Measurements from ENCODE around the gene PROSER1.
"Not testable (repeated sequence)": the region's sequence is repeated elsewhere in the genome, so short reads cannot be mapped to it uniquely, and the experiment has no call there.

The PROSER1 gene

DNA sequence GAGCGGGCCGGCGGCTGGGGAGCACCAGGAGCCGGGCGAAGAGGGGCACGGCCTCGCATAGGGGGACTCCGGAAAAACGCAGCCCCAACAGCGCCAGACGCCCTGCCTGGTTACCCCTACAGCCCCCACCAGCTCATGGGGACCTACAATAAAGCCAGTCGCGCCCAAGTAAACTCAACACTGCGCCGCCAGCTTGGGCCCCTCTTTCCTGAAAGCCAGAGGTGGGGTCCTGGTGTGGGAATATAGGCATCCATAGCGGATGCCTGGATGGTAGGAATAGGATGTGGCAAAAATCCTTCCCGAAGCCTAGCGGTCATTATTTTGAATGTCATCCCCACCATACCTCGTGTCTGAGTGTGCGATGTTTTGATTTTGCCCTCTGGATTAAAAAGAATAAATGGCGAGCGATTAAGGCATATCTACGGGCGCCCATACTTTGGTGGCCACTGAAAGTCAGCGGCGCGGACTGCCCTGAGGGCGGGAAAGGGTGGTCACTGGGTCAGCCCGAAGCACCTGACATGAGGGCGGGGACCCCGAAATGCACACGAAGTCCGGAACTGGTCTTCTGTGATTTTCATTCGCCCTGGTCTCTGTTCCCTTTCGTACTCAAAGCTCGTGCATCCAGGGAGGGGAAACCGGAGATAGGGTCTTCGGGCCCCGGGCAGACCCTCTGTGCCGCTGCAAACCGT, at the start of gene PROSER1, which contains the start of gene NHLRC3:
TSS of gene PROSER1 (minus strand) at position 210 of the 689 bp plus-strand sequence. CDS start 847 bp downstream, outside the sequence.
TSS of gene NHLRC3 (plus strand) at position 577 of the 689 bp plus-strand sequence. CDS start 184 bp downstream, outside the sequence.
- DNase-seq (ENCODE audit: low spot score) = peak; percentile 77

DNA sequence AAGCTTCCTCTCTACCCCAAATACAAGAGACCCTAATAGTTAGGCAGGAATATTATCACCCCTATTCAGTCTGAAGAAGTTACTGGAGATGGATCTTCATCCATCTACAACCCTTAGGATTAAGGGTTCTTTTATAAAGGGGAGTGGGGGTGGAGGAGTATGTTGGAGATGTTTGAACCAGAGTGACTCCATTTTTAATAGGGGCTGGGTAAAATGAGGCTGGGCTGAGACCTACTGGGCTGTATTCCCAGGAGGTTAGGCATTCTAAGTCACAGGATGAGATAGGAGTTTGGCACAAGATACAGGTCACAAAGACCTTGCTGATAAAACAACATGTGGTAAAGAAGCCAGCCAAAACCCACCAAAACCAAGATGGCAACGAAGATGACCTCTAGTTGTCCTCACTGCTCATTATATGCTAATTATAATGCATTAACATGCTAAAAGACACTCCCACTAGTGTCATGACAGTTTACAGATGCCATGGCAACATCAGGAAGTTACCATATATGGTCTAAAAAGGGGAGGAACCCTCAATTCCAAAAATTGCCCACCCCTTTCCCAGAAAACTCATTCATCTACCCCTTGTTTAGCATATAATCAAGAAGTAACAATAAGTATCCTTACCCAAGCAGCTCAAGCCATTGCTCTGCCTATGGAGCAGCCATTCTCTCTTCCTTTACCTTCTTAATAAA, 48.5 kb upstream of the PROSER1 start:
- not testable (repeated sequence) for DNase-seq (ENCODE audit: low spot score)

DNA sequence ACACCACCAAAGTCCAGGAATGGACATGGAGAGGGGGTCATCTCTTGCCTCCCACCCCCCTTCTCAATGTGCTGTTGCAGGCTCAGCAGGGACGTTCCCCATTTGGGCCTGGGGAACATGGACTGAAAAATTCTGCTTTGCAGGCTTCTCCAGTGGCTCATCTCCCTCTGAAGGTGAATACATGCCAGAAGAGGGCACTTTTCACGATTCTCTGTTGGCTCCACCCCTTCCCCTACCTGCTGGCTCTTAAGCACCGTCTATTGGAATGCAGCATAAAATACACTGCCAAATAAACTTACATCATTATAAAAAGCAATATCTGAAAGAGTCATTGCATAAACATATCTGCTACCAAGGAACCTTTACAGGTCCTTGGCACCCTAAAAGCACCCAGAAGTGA, 36.1 kb upstream of the PROSER1 start:
- DNase-seq (ENCODE audit: low spot score) = no peak

DNA sequence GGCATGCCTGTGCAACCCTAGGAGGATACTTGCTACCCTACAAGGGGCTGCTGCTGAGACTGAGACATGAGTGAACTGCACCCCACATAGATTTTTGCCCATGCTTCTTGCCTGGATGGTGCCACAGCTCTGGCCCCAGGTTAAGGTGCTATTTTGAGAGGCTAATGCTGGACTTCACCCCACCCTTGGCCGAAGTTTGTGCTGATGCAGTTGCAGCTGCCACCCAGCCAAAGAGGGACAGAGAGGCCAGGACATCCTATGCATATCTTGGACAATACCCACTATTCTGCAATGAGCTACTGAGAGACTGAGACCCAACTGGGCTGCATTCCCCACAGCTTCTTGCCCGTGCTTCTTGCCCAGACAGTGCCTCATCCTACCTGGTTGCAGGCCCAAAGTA, 35.0 kb upstream of the PROSER1 start:
- no peak for DNase-seq (ENCODE audit: low spot score)

DNA sequence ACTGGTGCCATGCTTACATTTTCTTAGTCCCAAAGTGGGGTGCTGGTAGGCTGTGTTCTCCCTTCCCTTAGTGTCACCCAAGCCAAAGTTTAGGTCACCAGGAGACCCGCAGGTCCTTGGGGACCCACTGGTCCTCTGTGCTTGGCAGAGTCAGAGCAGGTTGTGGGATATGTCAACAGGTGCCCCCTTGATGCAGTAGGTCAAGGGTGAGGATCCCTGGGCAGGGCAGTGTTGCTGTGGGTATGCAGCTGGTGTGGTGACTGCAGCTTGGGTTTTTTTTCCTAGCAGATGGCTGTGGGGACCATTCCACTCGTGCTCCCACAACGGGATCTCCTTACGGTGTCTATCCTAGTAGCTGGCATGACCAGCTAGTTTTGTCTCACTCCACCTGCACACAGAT, 24.1 kb upstream of the PROSER1 start:
- no peak for DNase-seq (ENCODE audit: low spot score)

DNA sequence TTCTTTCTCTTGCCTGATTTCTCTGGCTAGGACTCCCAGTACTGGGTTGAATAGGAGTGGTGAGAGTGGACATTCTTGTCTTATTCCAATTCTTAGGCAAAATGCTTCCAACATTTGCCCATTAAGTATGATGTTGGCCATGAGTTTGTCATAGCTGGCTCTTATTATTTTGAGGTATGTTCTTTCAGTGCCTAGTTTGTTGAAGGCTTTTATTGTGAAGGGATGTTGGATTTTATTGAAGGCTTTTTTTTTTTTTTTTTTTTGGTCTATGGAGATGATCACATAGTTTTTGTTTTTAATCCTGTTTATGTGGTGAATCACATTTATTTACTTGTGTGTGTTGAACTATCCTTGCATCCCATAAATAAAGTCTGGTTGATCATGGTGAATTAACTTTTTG, 20.2 kb upstream of the PROSER1 start:
- no peak for DNase-seq (ENCODE audit: low spot score)

DNA sequence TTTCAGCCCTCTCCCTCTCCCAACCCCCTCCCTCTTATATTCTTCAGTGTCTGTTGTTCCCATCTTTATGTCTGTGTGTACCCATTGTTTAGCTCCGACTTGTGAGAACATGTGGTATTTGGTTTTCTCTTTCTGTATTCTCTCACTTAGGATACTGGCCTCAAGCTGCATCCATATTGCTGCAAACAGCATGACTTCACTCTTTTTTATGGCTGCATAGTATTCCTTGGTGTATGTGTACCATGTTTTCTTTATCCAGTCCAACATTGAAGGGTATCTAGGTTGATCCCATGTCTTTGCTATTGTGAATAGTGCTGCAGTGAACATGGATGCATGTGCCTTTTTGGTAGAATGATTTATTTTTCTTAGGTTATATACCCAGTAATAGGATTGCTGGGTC, 18.1 kb upstream of the PROSER1 start:
- no peak for DNase-seq (ENCODE audit: low spot score)

DNA sequence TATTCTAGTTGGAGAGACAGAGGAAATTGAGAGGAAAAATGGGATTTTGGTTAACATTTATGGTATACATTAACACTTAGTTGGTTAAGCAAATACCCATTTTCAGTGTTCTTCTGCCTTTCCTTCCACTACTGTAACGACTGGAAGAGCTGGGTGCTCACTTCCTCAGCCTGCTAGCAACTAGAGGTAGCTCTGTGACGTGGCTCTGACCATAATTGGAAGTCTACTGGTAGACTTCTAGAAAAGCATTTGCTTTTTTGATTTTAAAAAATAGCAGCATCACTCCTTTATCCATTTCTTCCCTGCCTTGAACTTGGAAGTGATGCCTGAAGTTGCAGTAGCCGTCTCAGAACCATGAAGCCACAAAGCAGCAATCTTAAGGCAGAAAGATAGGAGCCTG, 16.2 kb upstream of the PROSER1 start:
- no peak for DNase-seq (ENCODE audit: low spot score)

DNA sequence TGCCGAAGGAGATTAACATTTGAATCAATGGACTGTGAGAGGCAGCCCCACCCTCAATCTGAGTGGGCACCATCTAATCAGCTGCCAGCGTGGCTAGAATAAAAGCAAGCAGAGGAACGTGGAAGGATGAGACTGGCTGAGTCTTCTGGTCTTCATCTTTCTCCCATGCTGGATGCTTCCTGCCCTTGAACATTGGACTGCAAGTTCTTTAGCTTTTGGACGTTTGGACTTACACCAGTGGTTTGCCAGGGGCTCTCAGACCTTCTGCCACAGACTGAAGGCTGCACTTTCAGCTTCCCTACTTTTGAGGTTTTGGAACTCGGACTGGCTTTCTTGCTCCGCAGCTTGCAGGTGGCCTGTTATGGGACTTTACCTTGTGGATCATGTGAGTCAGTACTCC, 15.1 kb upstream of the PROSER1 start:
- DNase-seq (ENCODE audit: low spot score) = no peak

DNA sequence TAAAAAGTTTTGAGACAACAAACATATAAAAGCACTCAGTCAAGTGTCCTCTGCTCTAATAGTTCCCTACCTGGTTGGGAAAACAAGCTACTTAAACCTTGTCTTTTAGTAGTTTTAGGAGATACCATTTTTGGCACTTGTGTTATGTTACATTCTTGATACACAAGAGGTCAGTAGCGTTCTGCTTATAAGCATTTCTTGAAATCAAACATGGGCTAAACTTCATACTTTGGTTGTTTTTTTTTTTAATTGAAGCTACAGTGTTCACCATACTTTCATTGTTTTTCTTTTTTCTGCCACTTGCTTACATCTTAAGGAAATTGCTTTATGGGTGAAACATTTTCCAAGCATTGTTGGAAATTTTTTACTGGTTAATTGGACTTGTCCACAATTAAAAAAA, 13.3 kb upstream of the PROSER1 start:
- DNase-seq (ENCODE audit: low spot score) = no peak

DNA sequence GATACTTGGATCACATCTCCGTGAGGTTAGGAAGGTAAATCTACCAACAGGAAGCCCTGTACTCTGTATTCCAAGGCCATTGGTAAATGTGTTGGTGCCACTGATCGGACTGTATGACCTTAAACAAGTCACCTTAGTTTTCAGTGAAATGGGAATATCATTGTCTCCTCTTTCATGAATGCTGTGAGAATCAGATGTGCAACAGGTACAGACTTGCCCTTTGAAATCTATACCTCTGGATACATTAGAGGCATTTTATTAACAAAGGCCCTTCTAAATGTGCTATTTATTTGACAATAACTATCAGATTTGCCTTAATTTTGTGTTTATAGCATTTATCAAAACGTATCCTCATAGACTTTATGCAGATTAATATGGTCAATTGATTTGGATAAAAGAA, 11.4 kb upstream of the PROSER1 start:
- DNase-seq (ENCODE audit: low spot score) = no peak

DNA sequence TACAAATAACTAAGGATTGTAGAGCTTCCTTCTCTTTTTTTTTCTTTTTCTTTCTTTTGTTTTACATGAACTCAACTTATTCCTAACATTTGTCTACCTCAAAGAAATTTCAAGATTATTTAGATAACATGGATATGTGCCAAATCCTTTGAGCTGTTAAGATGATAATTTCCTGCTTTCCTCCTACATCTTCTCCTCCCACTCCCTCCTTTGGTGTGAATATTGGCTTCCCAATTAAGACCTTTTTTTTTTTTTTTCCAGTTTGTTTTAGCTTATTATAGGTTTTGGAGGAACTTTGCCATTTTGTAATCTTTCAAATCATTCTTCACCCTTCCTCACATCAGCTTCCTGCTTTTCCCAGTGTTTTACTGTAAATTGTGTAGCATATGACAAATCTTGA, 10.9 kb upstream of the PROSER1 start:
- no peak for DNase-seq (ENCODE audit: low spot score)

DNA sequence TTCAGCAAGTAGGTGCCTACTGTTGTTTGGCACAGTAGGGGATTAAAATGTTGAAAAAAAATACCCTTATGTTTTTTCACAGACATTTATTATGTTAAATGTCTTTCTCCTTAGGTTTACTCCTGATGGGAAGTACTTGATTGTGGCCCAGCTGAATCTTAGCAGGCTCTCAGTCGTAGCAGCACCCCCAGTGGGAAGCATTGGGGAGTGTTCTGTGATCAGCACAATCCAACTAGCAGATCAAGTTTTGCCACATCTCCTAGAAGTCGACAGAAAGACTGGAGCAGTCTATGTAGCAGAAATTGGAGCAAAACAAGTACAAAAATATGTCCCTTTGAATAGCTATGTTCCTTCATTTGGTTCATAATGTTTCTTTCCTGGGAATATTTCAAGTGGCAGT, 9.7 kb upstream of the PROSER1 start:
- no peak for DNase-seq (ENCODE audit: low spot score)

DNA sequence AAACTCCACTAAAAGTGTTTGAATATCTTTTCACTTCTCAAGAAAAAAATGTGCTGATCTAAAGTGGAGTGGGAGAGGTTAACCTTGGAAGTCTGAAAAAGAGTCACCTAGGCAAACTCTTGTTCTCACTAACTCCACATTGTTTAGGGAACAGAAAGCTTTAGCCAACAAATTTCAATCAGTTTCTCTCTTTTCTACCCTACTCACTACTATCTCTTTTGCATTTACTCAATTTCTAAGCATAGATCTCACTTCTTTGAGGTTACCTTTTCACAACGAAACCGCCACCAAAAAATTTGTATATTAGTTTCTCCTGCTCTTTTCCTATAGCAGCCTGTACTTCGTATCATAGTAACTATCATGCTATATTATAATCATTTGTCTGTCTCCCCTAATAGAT, 6.6 kb upstream of the PROSER1 start:
- no peak for DNase-seq (ENCODE audit: low spot score)

DNA sequence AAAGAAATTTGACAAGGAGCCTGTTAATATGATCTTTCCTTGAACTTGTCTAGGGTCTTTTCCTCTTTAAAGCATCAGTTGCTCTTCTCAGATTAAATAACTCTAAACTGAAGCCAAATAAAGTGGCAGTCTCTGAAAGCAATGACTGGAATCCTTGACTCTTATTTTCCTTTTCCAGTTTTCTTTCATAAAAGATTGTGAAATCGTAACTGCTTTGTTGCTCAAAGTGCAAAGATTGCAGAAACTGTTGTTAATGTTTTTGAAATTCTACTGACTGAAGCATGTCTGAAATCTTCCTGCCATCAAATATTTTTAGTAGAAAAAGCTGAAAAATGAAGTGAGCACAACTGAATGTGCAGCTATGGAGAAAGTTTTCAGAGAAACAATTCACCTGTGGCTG, 2.3 kb upstream of the PROSER1 start:
- no peak for DNase-seq (ENCODE audit: low spot score)

DNA sequence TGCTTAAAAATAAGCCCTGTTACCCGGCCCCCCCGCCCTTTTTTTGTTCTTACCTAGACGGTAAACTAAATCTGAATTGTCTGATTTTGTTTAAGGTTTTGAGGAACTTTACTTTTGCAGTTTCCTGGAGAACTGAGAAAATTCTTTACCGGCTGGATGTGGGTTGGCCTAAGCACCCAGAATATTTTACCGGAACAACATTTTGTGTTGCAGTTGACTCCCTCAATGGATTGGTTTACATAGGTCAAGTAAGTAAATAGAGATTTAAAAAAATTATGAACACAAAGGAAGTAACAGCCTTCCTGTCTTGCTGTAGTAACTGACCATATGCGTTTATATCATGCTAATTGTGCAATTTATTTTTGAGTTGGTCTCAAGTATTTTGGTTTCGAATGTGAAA, 1.2 kb upstream of the PROSER1 start:
- DNase-seq (ENCODE audit: low spot score) = no peak

DNA sequence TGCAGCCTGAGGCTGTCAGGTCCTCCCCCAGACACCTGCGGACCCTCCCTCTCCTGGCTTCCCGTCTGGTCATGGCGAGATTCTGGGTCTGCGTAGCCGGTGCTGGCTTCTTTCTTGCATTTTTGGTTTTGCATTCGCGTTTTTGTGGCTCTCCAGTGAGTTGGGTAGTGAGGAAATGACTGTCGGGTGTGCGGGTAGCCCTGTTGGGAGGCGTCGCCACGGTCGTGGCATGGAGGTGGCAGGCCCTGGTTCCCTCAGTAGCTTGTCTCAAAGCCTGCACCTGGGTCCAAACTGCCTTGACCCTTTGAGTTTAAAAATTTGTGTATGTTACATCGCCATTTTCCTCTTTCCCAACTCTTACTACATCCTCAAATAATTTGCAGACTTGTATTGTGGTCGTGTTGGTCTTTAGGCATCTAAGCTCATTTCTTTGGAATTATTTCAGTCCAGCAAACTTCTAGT, 711 bp upstream of the PROSER1 start:
- peak; percentile 10 for DNase-seq (ENCODE audit: low spot score)

DNA sequence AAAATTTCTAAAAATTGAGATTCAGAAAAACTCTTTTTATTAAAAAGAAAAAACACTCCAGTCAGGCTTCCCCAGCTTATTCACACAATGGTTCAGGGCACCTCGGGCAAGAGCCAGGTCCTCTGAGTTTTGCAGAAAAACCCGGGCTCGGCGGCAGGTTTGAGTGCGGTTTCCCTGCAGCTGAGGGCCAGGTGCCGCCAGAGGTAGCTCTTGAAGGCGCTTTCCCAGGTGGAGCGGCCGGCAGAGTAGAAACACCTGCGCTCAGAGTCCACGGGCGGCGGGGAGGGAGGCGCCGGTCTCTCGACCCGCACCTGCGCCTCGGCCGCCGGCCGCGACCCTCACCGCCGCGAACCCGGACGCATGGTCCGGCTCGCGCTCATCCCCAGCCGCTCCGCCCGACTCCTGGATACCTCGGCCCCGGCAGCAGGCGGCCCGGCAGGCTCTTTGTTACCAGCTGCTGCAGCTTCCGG, 444 bp downstream of the PROSER1 start:
- DNase-seq (ENCODE audit: low spot score) = no peak

DNA sequence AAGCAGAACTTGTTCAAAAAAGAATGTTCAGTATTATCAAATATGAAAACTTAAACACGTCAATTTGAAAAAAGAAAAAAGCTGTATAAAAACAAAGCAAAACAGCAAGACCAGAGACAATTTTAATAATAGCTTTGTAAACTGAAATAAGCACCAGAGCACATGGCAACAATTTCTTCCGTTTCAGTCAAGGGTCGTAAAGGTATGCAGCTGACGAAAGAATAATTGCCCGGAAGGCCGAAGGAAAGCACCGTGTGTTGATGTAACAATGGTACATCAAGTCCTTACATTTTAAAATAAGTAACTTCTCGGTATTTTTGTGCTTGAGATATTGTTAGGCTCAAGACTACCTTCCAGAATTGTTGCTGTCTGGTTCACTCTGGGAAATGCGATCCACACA, 1.7 kb downstream of the PROSER1 start:
- no peak for DNase-seq (ENCODE audit: low spot score)

DNA sequence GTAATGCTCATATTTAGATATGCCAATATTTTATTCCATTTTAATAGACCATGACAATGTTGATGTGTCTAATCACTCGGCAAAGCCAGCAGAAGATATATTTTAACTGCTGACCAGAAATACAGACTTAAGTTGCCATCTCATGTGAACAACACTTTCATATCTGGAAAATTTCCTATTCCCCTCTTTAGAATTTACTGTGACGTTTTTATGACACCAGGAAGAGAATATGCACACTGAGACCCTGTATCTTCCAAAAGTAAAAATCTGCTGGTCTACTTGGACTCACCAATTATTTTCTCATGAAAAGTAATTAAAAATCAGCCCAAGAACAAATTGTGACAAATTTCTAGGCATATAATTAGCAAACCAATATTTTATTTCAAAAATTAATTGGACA, 2.1 kb downstream of the PROSER1 start:
- DNase-seq (ENCODE audit: low spot score) = no peak

DNA sequence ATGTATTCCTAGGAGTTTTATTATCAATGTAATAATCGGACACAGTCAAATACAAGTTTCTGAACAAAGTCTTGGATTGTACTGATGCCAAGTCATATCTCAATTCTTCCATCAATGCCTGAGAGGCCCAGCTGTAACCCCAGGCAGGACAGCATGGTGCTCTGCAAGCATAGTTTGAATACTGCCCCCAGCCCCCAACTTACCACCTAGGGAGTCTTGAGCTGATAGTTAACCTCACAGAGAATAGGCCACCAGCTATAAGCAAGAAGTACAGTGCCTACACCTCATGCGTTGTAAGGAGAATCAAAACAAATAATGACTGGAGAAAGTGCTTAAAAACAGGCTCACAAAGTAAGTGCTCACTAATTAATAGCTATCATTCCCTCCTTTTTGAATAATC, 2.7 kb downstream of the PROSER1 start:
- DNase-seq (ENCODE audit: low spot score) = no peak

DNA sequence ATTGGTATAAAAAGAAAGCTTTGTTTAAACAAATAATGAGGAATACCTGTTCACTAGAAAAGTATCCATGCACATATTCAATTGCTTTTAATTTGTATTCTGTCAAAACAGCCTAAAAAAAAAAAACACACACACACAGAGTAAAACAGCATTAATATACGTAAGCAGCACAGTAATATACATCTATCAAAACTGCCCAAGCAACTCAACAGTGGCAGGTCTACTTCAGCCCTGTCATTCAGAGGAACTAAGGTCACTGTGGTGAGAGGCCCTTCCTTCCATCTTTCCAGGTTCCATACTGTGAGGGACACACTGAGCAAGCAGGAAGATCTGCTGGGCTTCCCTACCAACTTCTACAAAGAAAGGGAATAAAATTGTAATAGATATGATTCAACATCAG, 3.8 kb downstream of the PROSER1 start:
- DNase-seq (ENCODE audit: low spot score) = no peak

DNA sequence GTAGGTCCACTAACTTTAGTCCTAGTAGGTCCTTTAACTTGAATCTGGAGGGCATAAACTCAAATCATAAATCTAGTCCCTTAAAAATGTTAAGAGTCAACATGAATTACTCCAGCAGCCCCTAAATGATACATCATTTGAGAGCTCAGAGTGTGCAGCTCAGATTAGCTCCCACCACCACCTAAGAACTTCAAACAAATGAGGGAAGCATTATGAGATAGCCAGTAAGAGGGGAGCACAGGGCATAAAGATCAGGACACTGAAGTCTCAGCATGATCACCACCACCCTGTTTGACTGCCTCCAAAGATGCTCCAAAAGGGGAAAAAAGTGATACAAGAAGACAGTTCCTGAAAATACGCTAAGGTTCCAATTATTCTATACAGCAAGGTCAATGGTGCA, 5.7 kb downstream of the PROSER1 start:
- no peak for DNase-seq (ENCODE audit: low spot score)

DNA sequence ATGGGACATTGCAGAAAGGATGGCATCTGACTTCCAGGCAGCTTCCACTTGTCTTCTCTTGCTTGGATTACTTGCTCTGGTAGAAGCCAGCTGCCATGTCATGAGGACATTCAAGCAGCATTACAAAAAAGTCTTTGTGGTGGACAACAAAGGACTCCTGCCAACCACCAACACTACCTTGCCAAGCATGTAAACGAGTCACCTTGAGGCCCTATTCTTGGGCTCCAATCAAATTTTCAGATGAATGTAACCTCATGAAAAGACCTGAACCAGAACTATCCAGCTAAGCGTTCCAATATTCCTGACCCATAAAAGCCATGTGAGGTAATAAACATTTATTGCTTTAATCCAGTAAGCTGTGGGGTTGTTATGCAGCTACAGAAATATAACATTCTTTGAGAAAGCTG, 12.5 kb downstream of the PROSER1 start:
- no peak for DNase-seq (ENCODE audit: low spot score)
